HEK293T (cell line): ENCODE data around the gene THSD4.

Experiments used
- BHLHE40 ChIP-seq: fragments of 450-650 bp; IDR thresholded peaks from 2 replicates; pipeline ENCODE4 v1.6.1; 2016; ENCODE audit warnings: mild to moderate bottlenecking, moderate library complexity, borderline replicate concordance
- CTBP1 ChIP-seq: fragments of 450-650 bp; IDR thresholded peaks from 2 replicates; pipeline ENCODE4 v1.6.1; 2016; ENCODE audit warnings: borderline replicate concordance
- ELF4 ChIP-seq: fragments of 450-650 bp; IDR thresholded peaks from 2 replicates; pipeline ENCODE4 v1.6.1; 2017; ENCODE audit warnings: antibody characterized with exemption
- FOXA1 ChIP-seq: fragments of 450-650 bp; IDR thresholded peaks from 2 replicates; pipeline ENCODE4 v1.6.1; 2016; ENCODE audit warnings: mild to moderate bottlenecking
- HDGF ChIP-seq: fragments of 450-650 bp; IDR thresholded peaks from 2 replicates; pipeline ENCODE4 v1.6.1; 2017; ENCODE audit warnings: antibody characterized with exemption, borderline replicate concordance
- LEF1 ChIP-seq: fragments of 450-650 bp; IDR thresholded peaks from 2 replicates; pipeline ENCODE4 v1.6.1; 2017; ENCODE audit warnings: mild to moderate bottlenecking, borderline replicate concordance
- NFRKB ChIP-seq: fragments of 450-650 bp; IDR thresholded peaks from 2 replicates; pipeline ENCODE4 v1.6.1; 2016; ENCODE audit warnings: mild to moderate bottlenecking, moderate library complexity
- PKNOX1 ChIP-seq: fragments of 450-650 bp; IDR thresholded peaks from 2 replicates; pipeline ENCODE4 v1.6.1; 2016
- SP1 ChIP-seq: fragments of 450-650 bp; IDR thresholded peaks from 2 replicates; pipeline ENCODE4 v1.6.1; 2017
- SUZ12 ChIP-seq: fragments of 450-650 bp; IDR thresholded peaks from 2 replicates; pipeline ENCODE4 v1.6.1; 2016; ENCODE audit warnings: mild to moderate bottlenecking
- TARDBP ChIP-seq: fragments of 450-650 bp; IDR thresholded peaks from 2 replicates; pipeline ENCODE4 v1.6.1; 2016

GRCh38 chr15:71373917-71374316 is 258.6 kb downstream of the THSD4 start:
- no peak for TF ChIP-seq BHLHE40
- no peak for TF ChIP-seq SP1
- no peak for TF ChIP-seq SUZ12
- no peak for TF ChIP-seq TARDBP
- no peak for TF ChIP-seq NFRKB
- TF ChIP-seq ELF4, result no peak
- no peak for TF ChIP-seq HDGF
- no peak for TF ChIP-seq PKNOX1
- TF ChIP-seq LEF1, result no peak
- TF ChIP-seq FOXA1, result no peak
- TF ChIP-seq CTBP1, result no peak
